HG03354 (cell line): ENCODE data around the gene S100PBP.
"Not testable (repeated sequence)": the region's sequence is repeated elsewhere in the genome, so short reads cannot be mapped to it uniquely, and the experiment has no call there.

ENCODE experiments used
- ATAC-seq: cut with Tn5 transposase; IDR thresholded peaks from one replicate; pipeline ENCODE4 v1.9.1; 2021; ENCODE audit warnings: mild to moderate bottlenecking; ENCODE audit not compliant: unreplicated experiment, poor library complexity, severe bottlenecking

Gene S100PBP

DNA sequence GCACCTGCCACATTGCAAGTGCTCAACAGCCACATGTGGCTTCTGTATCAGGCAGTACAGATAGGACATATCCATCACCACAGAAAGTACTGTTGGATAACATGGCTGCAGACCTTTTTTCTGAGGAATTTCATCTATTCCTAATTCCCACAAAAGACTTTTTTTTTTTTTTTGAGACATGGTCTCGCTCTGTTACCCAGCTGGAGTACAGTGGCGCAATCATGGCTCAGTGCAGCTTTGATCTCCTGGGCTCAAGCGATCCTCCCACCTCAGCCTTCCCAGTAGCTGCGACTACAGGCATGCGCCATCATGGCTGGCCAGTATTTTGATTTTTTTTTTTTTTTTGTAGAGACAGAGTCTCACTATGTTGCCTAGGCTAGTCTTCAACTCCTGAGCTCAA is 33.6 kb upstream of the S100PBP start:
- no peak for ATAC-seq

DNA sequence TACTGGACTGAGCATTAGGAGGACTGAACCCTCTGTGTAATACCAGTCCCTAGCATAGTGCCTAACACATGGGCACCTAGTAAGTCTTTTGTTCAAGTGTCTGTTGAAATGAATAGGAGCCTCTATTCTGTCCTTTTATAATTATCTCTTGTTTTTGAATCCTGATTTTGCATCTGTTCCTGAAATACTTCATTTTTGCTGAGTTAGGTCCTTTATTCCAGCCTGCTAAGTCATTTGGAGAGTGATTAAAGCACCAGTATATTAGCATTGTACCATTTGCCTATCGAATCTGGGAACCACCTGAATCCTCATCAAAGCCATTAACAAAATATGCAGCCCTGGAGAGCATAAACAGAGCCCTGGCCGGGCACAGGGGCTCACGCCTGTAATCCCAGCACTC is 32.6 kb upstream of the S100PBP start:
- no peak for ATAC-seq

DNA sequence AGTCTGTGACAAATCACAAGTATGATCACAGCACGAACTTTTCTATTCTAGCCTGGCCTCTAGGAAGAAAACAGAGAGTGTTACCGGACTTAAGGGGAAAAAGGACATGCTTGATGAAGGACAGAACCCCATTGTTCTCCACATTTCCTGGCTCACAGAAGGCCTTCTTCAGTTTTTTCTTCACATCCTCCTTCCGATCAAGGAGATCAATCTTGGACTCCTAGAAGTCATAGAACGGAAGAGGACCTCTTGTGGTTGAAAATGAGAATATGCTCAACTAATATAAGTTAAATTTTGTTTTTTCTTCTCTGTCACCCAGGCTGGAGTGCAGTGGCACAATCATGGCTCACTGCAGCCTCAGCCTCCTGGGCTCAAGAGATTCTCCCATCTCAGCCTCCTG is 30.6 kb upstream of the S100PBP start:
- ATAC-seq = no peak

DNA sequence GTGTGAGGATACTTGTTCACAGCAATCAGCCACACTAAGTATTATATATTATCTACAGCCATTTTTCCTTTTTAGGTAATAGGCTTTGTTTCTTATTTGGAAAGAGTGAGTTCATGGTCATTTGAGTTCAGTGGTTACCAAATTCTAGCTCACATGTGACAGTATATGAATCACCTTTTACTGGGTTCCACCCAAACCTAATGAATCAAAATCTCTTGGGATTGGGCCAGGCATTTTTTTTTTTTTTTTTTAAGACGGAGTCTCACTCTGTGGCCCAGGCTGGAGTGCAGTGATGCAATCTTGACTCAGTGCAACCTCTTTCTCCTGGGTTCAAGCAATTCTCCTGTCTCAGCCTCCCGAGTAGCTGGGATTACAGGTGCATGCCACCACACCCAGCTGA is 28.1 kb upstream of the S100PBP start:
- ATAC-seq = not testable (repeated sequence)

DNA sequence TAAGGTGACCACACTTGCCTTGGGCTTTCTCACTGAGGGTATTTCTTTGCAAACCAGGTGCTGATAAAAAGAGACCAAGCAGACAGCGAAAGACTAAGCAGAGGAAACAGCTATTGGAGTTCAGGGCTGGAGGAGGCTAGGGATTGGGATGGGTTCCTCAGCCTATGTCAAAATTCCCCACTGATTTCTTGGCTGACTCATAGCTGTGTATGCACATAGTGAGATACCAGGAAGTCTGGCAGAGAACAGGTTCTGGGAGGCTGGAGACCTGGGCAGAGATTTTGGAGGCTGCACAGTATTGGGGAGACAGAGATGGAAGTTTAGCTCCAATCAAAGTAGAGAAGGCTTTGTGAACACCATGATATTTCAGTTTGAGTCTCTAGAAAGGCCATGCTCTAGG is 25.6 kb upstream of the S100PBP start:
- no peak for ATAC-seq

DNA sequence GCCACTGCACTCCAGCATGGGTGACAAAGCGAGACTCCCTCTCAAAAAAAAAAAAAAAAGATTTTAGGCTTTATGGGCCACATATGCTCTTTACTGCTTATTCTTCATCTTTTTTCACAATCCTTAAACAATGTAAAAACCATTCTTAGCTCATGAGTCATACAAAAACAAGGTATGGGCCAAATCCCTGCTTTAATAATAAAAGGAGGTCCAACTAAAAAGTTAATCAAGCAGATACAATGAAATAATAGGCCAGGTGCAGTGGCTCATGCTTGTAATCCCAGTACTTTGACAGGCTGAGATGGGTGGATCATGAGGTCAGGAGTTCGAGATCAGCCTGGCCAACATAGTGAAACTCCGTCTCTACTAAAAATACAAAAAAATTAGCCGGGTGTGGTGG is 21.7 kb upstream of the S100PBP start:
- ATAC-seq = not testable (repeated sequence)

DNA sequence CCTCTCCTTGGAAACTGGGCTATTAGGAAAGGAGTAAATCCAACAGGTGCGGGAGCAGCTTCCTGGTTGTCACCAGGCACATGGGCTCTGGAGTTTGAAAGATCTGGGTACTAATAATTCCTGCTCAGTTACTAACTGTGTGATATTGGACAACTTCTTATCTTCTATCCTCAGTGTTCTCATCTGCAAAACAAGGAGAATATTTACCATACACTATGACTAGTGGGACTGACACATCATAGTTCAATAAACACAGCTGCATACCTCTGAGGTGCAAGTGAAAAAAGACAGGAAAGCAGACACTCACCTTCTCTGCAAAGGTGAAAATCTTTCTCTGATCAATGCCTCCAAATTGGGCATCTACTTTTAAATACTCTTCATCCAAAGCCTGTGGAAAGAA is 20.0 kb upstream of the S100PBP start:
- ATAC-seq = no peak

DNA sequence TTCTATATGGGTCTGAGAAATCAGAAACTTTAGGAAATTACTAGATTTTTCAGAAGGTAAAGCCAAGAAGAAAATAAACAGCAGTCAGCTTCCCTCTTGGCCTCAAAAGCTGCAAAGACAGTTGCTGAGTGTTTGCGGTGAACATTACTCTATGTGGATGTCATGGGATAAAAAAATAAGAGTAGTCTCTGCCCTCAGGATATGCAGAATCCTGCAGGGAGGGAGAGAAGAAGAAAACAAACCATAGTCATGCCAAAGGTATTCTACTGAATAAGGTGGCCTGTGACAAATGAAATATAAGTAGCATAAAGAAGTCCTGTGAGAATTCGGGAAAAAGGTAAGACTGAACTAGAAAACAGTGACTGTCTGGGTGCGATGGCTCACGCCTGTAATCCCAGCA is 19.3 kb upstream of the S100PBP start:
- no peak for ATAC-seq

DNA sequence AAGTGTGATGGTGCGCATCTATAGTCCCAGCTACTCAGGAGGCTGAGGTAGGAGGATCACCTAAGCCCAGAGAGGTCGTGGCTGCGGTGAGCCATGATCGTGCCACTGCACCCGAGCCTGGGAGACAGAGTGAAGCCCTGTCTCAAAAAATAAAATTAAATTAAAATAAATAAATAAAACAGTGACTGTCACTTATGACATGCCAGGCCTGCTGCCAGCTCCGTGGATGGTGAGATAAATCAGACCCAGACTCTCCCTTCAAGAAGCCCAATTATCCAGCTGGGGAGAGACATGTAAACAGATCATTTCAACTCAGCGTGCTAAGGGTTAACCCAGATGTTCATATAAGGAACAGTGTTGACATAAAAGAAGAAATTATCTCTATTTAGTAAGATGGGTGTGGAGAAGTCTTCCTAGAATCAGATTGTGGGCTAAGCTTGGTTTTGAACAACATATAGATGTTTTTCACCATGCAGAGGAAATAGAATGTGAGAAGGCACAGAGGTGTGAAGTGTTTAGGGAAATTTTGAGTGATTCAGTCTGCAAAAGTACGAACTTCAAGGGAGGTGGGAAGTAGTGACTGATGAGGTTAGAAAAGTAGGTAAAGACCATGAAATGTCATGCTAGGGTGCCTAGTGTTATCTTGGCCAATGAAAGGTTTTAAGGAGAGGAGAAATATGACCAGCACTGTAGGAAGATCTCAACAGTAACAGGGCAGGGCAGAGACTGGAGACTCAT is 18.6 kb upstream of the S100PBP start:
- ATAC-seq = no peak

DNA sequence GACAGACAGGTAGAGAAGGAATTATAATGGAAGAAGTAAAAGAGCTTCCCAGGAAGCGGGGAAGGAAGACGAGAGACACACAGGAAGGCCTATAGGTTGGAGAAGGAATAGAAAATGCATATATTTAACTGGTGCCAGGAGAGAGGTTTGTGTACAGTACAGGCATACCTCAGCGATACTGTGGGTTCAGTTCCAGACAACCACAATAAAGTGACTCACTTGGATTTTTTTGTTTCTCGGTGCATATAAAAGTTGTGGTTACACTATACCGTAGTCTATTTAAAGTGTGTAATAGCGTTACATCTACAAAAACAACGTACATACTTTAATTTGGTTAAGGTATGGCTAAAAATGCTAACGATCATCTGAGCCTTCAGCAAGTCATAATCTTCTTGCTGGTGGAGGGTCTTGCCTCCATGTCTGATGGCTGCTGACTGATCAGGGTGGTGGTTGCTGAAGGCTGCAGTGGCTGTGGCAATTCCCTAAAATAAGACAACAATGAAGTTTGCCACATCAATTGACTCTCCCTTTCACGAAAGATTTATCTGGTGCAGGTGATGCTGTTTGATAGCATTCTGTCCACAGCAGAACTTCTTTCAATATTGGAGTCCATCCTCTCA is 16.2 kb upstream of the S100PBP start:
- no peak for ATAC-seq

DNA sequence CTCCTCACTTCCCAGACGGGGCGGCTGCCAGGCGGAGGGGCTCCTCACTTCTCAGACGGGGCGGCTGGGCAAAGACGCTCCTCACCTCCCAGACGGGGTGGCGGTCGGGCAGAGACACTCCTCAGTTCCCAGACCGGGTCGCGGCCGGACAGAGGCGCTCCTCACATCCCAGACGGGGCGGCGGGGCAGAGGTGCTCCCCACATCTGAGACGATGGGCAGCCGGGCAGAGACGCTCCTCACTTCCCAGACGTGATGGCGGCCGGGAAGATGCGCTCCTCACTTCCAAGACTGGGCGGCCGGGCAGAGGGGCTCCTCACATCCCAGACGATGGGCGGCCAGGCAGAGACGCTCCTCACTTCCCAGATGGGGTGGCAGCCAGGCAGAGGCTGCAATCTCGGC is 13.0 kb upstream of the S100PBP start:
- ATAC-seq = not testable (repeated sequence)

DNA sequence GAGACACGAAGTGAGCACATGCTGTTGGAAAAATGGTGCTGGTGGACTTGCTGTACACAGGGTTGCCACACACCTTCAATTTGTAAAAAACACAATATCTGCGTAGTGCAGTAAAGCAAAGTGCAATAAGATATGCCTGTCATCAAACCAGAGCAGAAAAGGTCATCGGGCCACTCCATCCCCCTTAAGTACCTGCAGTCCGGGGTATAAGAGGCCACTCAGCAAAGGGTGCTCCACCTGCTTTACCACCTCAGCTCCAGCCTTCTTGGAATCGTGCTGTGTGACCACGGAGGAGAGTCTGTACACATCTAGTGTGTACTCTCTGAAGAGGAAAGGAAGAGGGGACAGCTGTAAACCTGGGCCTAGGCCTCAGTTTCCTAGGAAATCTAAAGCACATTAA is 11.2 kb upstream of the S100PBP start:
- no peak for ATAC-seq

DNA sequence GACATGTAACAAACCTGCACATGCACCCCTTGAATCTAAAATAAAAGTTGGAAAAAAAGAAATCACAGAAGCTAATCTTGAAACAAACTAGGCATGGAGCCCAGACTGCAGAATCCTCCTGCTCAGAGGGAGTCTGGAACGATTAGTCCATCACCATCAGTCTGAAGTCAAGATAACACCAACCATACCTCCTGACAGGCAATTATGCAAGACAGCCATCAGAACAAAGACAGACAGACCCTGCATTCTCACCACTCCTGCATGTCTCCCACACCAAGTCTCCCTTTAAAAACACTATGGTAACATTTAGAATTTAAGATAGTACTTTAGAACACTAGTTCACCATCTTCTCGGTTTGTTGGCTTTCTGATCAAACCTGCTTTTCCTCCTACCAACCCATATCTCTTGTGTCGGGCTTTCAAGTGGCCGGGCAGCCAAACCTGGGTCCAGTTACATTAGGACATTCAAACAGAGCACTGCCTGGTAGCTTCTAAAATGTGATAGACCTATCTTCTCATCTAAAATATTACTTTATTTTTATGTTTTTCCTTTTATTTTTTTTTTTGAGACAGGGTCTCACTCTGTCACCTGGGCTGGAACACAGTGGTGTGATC is 10.4 kb upstream of the S100PBP start:
- ATAC-seq = no peak

DNA sequence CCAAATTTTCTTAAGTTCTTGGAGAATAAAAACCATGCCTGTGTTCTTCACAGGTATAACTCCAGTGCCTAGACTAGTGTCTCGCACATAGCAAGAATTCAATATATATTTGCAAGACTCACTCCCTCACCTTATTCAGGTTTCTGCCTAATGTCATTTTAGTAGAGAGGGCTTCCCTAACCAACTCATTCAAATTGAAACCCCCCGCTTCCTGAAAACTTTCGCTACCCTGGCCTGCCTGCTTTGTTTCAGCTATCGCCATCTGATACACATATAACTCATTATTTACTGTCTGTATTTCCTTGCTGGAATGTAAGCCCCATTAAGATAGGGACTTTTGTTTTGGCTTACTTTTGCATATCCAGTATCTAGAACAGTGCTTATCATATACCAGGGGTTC is 8.9 kb upstream of the S100PBP start:
- ATAC-seq = no peak

DNA sequence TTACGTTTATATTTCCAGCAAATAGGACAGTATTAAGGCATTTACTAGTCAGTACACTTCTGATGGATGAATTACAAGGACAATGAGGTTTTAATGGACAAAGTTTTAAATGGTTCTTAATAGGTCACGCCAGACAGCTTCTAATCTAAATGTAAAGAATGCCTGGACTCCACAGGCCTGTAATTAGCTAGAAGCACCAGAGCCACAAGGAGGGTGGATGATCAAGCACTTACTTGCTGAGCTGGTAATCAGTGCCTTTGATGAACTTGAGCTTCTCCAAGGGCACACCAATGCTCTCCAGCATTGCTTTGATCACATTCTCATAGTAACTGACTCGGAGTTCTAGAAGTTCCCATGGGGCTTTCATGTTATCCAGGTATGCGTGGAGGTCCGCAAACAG is 7.1 kb upstream of the S100PBP start:
- ATAC-seq = no peak

DNA sequence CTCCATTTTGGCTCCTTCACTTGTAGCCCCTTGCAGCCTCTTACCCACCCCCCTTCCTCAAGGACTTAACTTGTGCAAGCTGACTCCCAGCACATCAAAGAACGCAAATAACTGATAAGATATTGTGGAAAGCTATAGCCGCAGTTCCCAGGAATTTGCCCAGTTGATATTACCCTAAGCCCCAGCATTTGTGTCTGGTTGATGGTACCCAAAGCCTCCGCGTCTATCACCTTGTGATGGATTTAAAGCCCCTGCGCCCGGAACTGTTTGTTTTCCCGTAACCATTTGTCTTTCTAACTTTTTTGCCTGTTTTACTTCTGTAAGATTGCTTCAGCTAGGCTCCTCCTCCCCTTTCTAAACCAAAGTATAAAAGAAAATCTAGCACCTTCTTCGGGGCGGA is 6.2 kb upstream of the S100PBP start:
- ATAC-seq = no peak

DNA sequence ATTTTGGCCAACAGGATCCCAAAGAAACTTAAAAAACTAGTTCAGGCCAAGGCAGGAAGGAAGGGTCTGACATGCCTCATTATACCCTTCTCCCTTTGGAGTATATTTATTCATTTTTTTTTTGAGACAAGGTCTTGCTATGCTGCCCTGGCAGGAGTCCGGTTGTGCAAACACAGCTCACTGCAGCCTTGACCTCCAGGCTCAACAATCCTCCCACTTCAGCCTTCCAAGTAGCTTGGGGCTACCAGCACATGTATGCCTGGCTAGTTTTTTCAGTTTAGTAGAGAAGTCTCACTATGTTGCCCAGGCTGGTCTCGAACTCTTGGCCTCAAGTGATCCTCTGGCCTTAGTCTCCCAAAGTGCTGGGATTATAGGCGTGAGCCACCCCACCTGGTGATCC is 5.5 kb upstream of the S100PBP start:
- no peak for ATAC-seq

DNA sequence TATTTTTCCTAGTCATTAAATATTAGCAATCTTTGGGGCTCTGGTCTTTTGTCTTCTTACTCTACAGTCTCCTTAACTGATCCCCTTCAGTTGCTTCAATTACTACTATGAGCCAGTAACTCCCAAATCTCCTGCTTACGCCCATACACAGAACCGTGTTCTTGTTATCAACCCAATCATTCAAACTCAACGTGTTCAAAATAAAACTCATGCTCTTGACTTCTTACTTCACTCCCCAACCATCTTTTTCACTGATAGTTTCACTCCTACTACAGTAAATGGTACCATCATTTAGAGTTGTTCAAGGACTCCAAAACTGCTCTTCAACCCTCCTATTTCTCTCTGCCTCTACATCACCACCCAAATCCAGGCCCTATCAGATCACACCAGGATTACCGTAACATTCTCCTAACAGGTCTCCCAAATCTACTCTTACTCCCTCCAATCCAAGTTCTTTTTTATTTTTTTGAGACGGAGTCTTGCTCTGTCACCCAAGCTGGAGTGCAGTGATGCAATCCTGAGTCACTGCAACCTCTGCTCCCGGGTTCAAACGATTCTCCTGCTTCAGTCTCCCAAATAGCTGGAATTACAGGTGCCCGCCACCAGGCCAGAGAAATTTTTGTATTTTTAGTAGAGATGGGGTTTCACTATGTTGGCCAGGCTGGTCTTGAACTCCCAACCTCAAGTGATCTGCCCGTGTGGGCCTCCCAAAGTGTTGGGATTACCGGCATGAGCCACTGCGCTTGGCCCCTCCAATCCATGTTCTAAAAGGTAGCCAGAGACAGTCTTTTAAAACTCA is 3.3 kb upstream of the S100PBP start:
- no peak for ATAC-seq

DNA sequence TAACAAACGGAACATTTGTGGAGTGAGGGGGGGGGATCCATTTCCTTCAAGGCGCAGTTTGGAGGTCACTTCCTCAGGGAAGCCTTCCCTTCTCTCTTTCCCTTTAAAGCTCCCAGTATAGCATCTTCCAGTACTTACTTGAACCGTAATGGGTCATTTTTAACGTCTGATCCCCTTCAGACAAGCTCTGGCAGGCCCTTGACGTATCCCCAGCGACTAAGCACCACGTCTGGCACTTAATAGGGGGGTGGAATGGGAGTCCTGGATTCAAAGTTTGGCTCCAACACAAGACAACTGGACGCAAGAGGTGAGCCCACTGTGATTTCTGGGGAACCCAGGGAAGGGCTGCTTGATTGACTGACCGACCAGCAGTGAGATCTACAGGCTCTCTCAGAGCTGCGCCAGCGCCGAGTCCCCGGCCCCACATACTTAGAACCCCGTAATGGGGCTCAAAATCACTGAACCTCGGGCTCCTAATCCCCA is 736 bp upstream of the S100PBP start:
- ATAC-seq = peak; percentile 25
